OCI-LY1 (cell line): ENCODE measurements around the gene RTL9.
"Not testable (repeated sequence)": the region's sequence is repeated elsewhere in the genome, so short reads cannot be mapped to it uniquely, and the experiment has no call there.

ENCODE experiments used
- H2AFZ ChIP-seq: fragments of 200-600 bp; sonication (generic), shearing (Covaris generic); 2 replicates; pipeline ENCODE4 v1.6.0; 2014; ENCODE audit warnings: antibody characterized with exemption, mild to moderate bottlenecking, low read length
- H3F3A ChIP-seq: fragments of 200-600 bp; sonication (generic), shearing (Covaris generic); 2 replicates; pipeline ENCODE4 v1.6.0; 2014; ENCODE audit warnings: mild to moderate bottlenecking, antibody characterized with exemption, low read length, moderate library complexity; ENCODE audit not compliant: insufficient read depth
- H3K27ac ChIP-seq: fragments of 200-600 bp; sonication (generic); 2 replicates; pipeline ENCODE4 v1.5.1; 2014; ENCODE audit warnings: low read length, mixed run types, mild to moderate bottlenecking, low read depth; ENCODE audit not compliant: poor library complexity, severe bottlenecking
- H3K27me3 ChIP-seq: fragments of 200-600 bp; sonication (generic); 2 replicates; pipeline ENCODE4 v1.6.0; 2014; ENCODE audit warnings: antibody characterized with exemption, mild to moderate bottlenecking, low read length, moderate library complexity; ENCODE audit not compliant: insufficient read depth
- H3K36me3 ChIP-seq: fragments of 200-600 bp; sonication (generic); 2 replicates; pipeline ENCODE4 v1.6.1; 2014; ENCODE audit warnings: mild to moderate bottlenecking, antibody characterized with exemption, low read length, moderate library complexity, mixed read lengths; ENCODE audit not compliant: insufficient read depth
- H3K4me1 ChIP-seq: fragments of 200-600 bp; sonication (generic); 2 replicates; pipeline ENCODE4 v1.5.1; 2014; ENCODE audit warnings: mild to moderate bottlenecking, low read length, moderate library complexity; ENCODE audit not compliant: insufficient read depth, severe bottlenecking
- H3K4me2 ChIP-seq: fragments of 200-600 bp; sonication (generic), shearing (Covaris generic); 2 replicates; pipeline ENCODE4 v1.6.1; 2014; ENCODE audit warnings: low read length
- H3K4me3 ChIP-seq: fragments of 200-600 bp; sonication (generic); 2 replicates; pipeline ENCODE4 v1.5.1; 2014; ENCODE audit warnings: low read length, low read depth, mild to moderate bottlenecking, mixed read lengths; ENCODE audit not compliant: poor library complexity, severe bottlenecking
- H3K79me2 ChIP-seq: fragments of 200-600 bp; shearing (Covaris generic); 2 replicates; pipeline ENCODE4 v1.6.1; 2016; ENCODE audit warnings: mixed run types, low read length, mixed read lengths; ENCODE audit not compliant: insufficient read depth
- H3K9ac ChIP-seq: fragments of 200-600 bp; sonication (generic), shearing (Covaris generic); 2 replicates; pipeline ENCODE4 v1.6.1; 2014; ENCODE audit warnings: mild to moderate bottlenecking, low read length, mixed read lengths
- H3K9me2 ChIP-seq: fragments of 200-600 bp; sonication (generic), shearing (Covaris generic); 2 replicates; pipeline ENCODE4 v1.6.1; 2014; ENCODE audit warnings: low read depth, mild to moderate bottlenecking, low read length, mixed read lengths
- H3K9me3 ChIP-seq: fragments of 200-600 bp; shearing (Covaris generic); 2 replicates; pipeline ENCODE4 v1.6.1; 2014; ENCODE audit warnings: low read length, mixed read lengths
- H4K20me1 ChIP-seq: fragments of 200-600 bp; sonication (generic), shearing (Covaris generic); 2 replicates; pipeline ENCODE4 v1.6.0; 2016; ENCODE audit warnings: mild to moderate bottlenecking, low read length; ENCODE audit not compliant: insufficient read depth
- CTCF ChIP-seq: fragments of 200-600 bp; sonication (generic), shearing (Covaris generic); IDR thresholded peaks from 2 replicates; pipeline ENCODE4 v1.5.1; 2017; ENCODE audit warnings: mild to moderate bottlenecking, antibody characterized with exemption, low read length, moderate library complexity, mixed read lengths
- EZH2 ChIP-seq: fragments of 200-600 bp; sonication (generic), shearing (Covaris generic); IDR thresholded peaks from 2 replicates; pipeline ENCODE4 v1.8.0; 2017; ENCODE audit warnings: borderline replicate concordance, mixed run types, mild to moderate bottlenecking, antibody characterized with exemption, low read length, moderate library complexity, mixed read lengths

The RTL9 gene

GRCh38 chrX:110402850-110403221 lies 44.2 kb downstream of the RTL9 start:
- Histone ChIP-seq H2AFZ (no peak overlapping the region), H3K4me3 (no peak overlapping the region), H3K27me3 (no peaks in the 10 kb centered on the region), H3K9ac (no peak overlapping the region), H3K9me3 (no peaks in the 10 kb centered on the region), H3F3A (no peaks in the 10 kb centered on the region), H3K27ac (no peak overlapping the region), H3K9me2 (no peaks in the 10 kb centered on the region), H3K4me1 (no peaks in the 10 kb centered on the region), H3K79me2 (no peaks in the 10 kb centered on the region), H3K36me3 (no peaks in the 10 kb centered on the region), H3K4me2 (no peak overlapping the region), H4K20me1 (no peaks in the 10 kb centered on the region)
- no peak for TF ChIP-seq CTCF
- no peak for TF ChIP-seq EZH2

GRCh38 chrX:110403441-110404238 lies 45.0 kb downstream of the RTL9 start:
- Histone ChIP-seq H2AFZ (no peak overlapping the region), H3K36me3 (no peaks in the 10 kb centered on the region), H3K9ac (no peak overlapping the region), H3K9me3 (no peaks in the 10 kb centered on the region), H3K4me3 (no peak overlapping the region), H3K27ac (no peak overlapping the region), H4K20me1 (no peaks in the 10 kb centered on the region), H3F3A (no peaks in the 10 kb centered on the region), H3K4me2 (no peak overlapping the region), H3K4me1 (no peaks in the 10 kb centered on the region), H3K27me3 (no peaks in the 10 kb centered on the region), H3K9me2 (no peaks in the 10 kb centered on the region), H3K79me2 (no peaks in the 10 kb centered on the region)
- TF ChIP-seq CTCF (no peak), EZH2 (no peak)

DNA sequence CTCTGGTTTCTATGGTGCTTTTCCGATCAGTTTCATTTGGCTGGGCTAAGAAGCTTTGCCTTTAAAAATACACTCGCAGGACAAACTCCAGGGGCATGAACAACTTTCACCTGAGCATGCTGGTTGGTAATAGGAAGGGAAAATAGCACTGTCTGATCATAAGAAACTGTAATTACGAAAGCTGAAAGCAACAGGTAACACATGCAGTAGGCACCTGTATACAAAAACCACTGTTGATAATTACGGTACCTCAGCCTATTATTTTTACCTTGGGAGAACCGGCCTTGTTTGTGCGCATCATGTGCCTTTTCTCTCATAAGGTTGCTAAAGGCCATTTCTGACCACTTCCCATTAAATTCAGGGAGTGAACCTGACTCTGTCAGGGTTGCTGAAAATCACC lies 45.7 kb downstream of the RTL9 start:
- H3K27me3 ChIP-seq = no peaks in the 10 kb centered on the region
- H3K4me2 ChIP-seq = no peak overlapping the region

DNA sequence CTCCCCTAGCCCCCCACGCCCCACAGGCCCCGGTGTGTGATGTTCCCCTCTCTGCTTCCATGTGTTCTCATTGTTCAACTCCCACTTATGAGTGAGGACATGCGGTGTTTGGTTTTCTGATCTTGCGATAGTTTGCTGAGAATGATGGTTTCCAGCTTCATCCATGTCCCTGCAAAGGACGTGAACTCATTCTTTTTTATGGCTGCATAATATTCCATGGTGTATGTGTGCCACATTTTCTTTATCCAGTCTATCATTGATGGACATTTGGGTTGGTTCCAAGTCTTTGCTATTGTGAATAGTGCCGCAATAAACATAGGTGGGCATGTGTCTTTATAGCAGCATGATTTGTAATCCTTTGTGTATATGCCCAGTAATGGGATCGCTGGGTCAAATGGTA lies 47.6 kb downstream of the RTL9 start:
- H2AFZ ChIP-seq, H3K36me3 ChIP-seq, H3K4me1 ChIP-seq, H4K20me1 ChIP-seq, H3F3A ChIP-seq, H3K4me3 ChIP-seq, H3K9ac ChIP-seq, H3K27ac ChIP-seq, H3K4me2 ChIP-seq, H3K9me3 ChIP-seq, H3K9me2 ChIP-seq, H3K27me3 ChIP-seq, H3K79me2 ChIP-seq: not testable (repeated sequence)

More for the DNA sequence above, 45.7 kb downstream of the RTL9 start:
- Histone ChIP-seq H3K36me3 (no peaks in the 10 kb centered on the region), H2AFZ (no peak overlapping the region), H3K79me2 (no peaks in the 10 kb centered on the region), H3K27ac (no peak overlapping the region), H3K4me1 (no peaks in the 10 kb centered on the region), H3F3A (no peaks in the 10 kb centered on the region), H4K20me1 (no peaks in the 10 kb centered on the region), H3K9me3 (no peaks in the 10 kb centered on the region), H3K9ac (no peak overlapping the region), H3K9me2 (no peaks in the 10 kb centered on the region), H3K4me3 (no peak overlapping the region)
- TF ChIP-seq EZH2 = no peak
- TF ChIP-seq CTCF = no peak
